ENCODE measurements around the gene ELAVL2. TPM values are rescaled to one million over a fixed set of nuclear protein-coding genes. Genes with fewer than 3 reads are reported as not detected.

ELAVL2 gene
- total RNA-seq, 1 donor from 2014 or later = 21.1 TPM

GRCh38 chr9:23830476-23830805, 4.4 kb upstream of the ELAVL2 start:
- Mint-ChIP-seq H3K4me1 (peaks cover 23% of the 10 kb centered on the region), H3K27ac (no peak overlapping the region), H3K36me3 (no peaks in the 10 kb centered on the region), H3K9me3 (no peaks in the 10 kb centered on the region), H3K27me3 (ENCODE audit: insufficient read depth, low read depth) (peaks cover 26% of the 10 kb centered on the region), H3K4me3 (peak overlapping the region; percentile 82)
- Histone ChIP-seq H3K27ac (no peak overlapping the region), H3F3A (ENCODE audit: low read depth) (peaks cover 13% of the 10 kb centered on the region), H3K4me3 (peak overlapping the region; percentile 55), H3K27me3 (peaks cover 78% of the 10 kb centered on the region), H3K9me3 (ENCODE audit: low read depth) (no peaks in the 10 kb centered on the region), H3K9ac (no peak overlapping the region), H2AFZ (replicated peaks) (no peak overlapping the region), H3K36me3 (no peaks in the 10 kb centered on the region), H4K20me1 (ENCODE audit: low read depth) (peaks cover 26% of the 10 kb centered on the region), H3K4me2 (peak overlapping the region; percentile 84), H3K4me1 (peaks cover 22% of the 10 kb centered on the region), H3K79me2 (ENCODE audit: low read depth) (no peaks in the 10 kb centered on the region)
- no peak for TF ChIP-seq EZH2phosphoT487 (IDR thresholded peaks at IDR 0.05)
- DNase-seq (ENCODE audit: low spot score) = no peak

- peak overlapping the region; percentile 55 for H3K4me3 ChIP-seq
- peak; percentile 77 for DNase-seq (ENCODE audit: low spot score)
- no peak overlapping the region for H3K27ac Mint-ChIP-seq
Observed at GRCh38 chr9:23829580-23830475, 3.8 kb upstream of the ELAVL2 start.

GRCh38 chr9:23825700-23826099, 340 bp downstream of the ELAVL2 start:
- Histone ChIP-seq H3K27me3 (peaks cover 91% of the 10 kb centered on the region), H3K27ac (no peak overlapping the region), H3F3A (ENCODE audit: low read depth) (peaks cover 31% of the 10 kb centered on the region), H3K9ac (no peak overlapping the region), H2AFZ (replicated peaks) (peak overlapping the region; percentile 75), H3K36me3 (no peaks in the 10 kb centered on the region), H3K9me3 (ENCODE audit: low read depth) (no peaks in the 10 kb centered on the region), H3K4me1 (peaks cover 44% of the 10 kb centered on the region), H3K4me2 (peak overlapping the region; percentile 97), H3K79me2 (ENCODE audit: low read depth) (peaks cover 7% of the 10 kb centered on the region), H4K20me1 (ENCODE audit: low read depth) (peaks cover 53% of the 10 kb centered on the region), H3K4me3 (peak overlapping the region; percentile 77)
- TF ChIP-seq CTCF (IDR thresholded peaks at IDR 0.05) (no peak), EZH2 (IDR thresholded peaks at IDR 0.05) (no peak), EZH2phosphoT487 (IDR thresholded peaks at IDR 0.05) (no peak)
- no peaks in the 10 kb centered on the region for H3K9me3 Mint-ChIP-seq
- H3K27ac Mint-ChIP-seq = no peak overlapping the region
- H3K36me3 Mint-ChIP-seq = no peaks in the 10 kb centered on the region
- H3K27me3 Mint-ChIP-seq (ENCODE audit: insufficient read depth, low read depth) = peaks cover 37% of the 10 kb centered on the region
- peaks cover 16% of the 10 kb centered on the region for H3K4me1 Mint-ChIP-seq
- no peak overlapping the region for H3K4me3 Mint-ChIP-seq
- peak; percentile 34 for DNase-seq (ENCODE audit: low spot score)

More at GRCh38 chr9:23829580-23830475, 3.8 kb upstream of the ELAVL2 start:
- H3K4me1 ChIP-seq = peaks cover 22% of the 10 kb centered on the region
- H3K27me3 Mint-ChIP-seq (ENCODE audit: insufficient read depth, low read depth) = peaks cover 26% of the 10 kb centered on the region
- H3K79me2 ChIP-seq (ENCODE audit: low read depth) = no peaks in the 10 kb centered on the region
- no peak overlapping the region for H3K27ac ChIP-seq
- no peak overlapping the region for H2AFZ ChIP-seq (replicated peaks)
- peaks cover 23% of the 10 kb centered on the region for H3K4me1 Mint-ChIP-seq
- peak; percentile 19 for TF ChIP-seq EZH2phosphoT487 (IDR thresholded peaks at IDR 0.05)
- no peak for TF ChIP-seq CTCF (IDR thresholded peaks at IDR 0.05)
- TF ChIP-seq EZH2 (IDR thresholded peaks at IDR 0.05) = peak; percentile 31
- no peaks in the 10 kb centered on the region for H3K9me3 ChIP-seq (ENCODE audit: low read depth)
- no peaks in the 10 kb centered on the region for H3K9me3 Mint-ChIP-seq
- H3K9ac ChIP-seq = no peak overlapping the region
- peaks cover 32% of the 10 kb centered on the region for H4K20me1 ChIP-seq (ENCODE audit: low read depth)
- H3K27me3 ChIP-seq = peaks cover 85% of the 10 kb centered on the region
- H3K4me3 Mint-ChIP-seq = peak overlapping the region; percentile 82
- H3K4me2 ChIP-seq = peak overlapping the region; percentile 84
- no peaks in the 10 kb centered on the region for H3K36me3 Mint-ChIP-seq
- H3K36me3 ChIP-seq = no peaks in the 10 kb centered on the region
- peaks cover 19% of the 10 kb centered on the region for H3F3A ChIP-seq (ENCODE audit: low read depth)
